Measurements from ENCODE around the gene WDR91.

WDR91 gene

GRCh38 chr7:135233570-135233969, 22.2 kb upstream of the WDR91 start, which contains the start of gene STRA8:
TSS of gene STRA8 (plus strand) at chr7:135233838. CDS start at chr7:135240525, 6,687 bp downstream.
- no peak for DNase-seq

- no peak for DNase-seq
Measured at GRCh38 chr7:135232720-135233119, 21.4 kb upstream of the WDR91 start.

GRCh38 chr7:135232087-135232486, 20.8 kb upstream of the WDR91 start:
- no peak for DNase-seq

GRCh38 chr7:135231686-135232085, 20.4 kb upstream of the WDR91 start:
- no peak for DNase-seq

- no peak for DNase-seq
Measured at GRCh38 chr7:135224027-135224426, 12.7 kb upstream of the WDR91 start.

GRCh38 chr7:135217645-135218509, 6.6 kb upstream of the WDR91 start:
- no peak for DNase-seq

- no peak for DNase-seq
Measured at GRCh38 chr7:135215698-135216097, 4.4 kb upstream of the WDR91 start.

GRCh38 chr7:135215180-135215579, 3.9 kb upstream of the WDR91 start:
- DNase-seq: no peak

GRCh38 chr7:135213831-135214230, 2.5 kb upstream of the WDR91 start:
- no peak for DNase-seq

GRCh38 chr7:135211946-135212685, 790 bp upstream of the WDR91 start:
- peak in 1 of 14 donors; percentile 60 for DNase-seq

GRCh38 chr7:135210888-135211178, 493 bp downstream of the WDR91 start:
- peak in 1 of 14 donors; percentile 55 for DNase-seq

GRCh38 chr7:135209225-135209834, 2.0 kb downstream of the WDR91 start:
- no peak for DNase-seq

- DNase-seq: no peak
Measured at GRCh38 chr7:135208102-135208793, 3.1 kb downstream of the WDR91 start.

GRCh38 chr7:135207406-135208101, 3.8 kb downstream of the WDR91 start:
- no peak for DNase-seq

GRCh38 chr7:135206941-135207391, 4.4 kb downstream of the WDR91 start:
- no peak for DNase-seq

GRCh38 chr7:135205850-135206249, 5.5 kb downstream of the WDR91 start:
- no peak for DNase-seq

- DNase-seq: no peak
Measured at GRCh38 chr7:135204876-135205275, 6.5 kb downstream of the WDR91 start.

GRCh38 chr7:135204341-135204749, 7.0 kb downstream of the WDR91 start:
- no peak for DNase-seq

GRCh38 chr7:135201350-135201749, 10.0 kb downstream of the WDR91 start:
- DNase-seq: no peak

- DNase-seq: no peak
Measured at GRCh38 chr7:135200821-135201331, 10.4 kb downstream of the WDR91 start.

GRCh38 chr7:135199439-135199838, 11.9 kb downstream of the WDR91 start:
- no peak for DNase-seq
